Fibroblast of the aortic adventitia (primary cell): ENCODE results near the gene NELFCD. TPM values are rescaled to one million over a fixed set of nuclear protein-coding genes. Genes with fewer than 3 reads are reported as not detected.

Source experiments
- DNase-seq: peaks from one replicate; pipeline ENCODE4 v3.0.0-alpha.2; 2010; ENCODE audit warnings: low read depth
- H3K4me3 ChIP-seq: 2 replicates; pipeline ENCODE4 v1.5.1; 2011; ENCODE audit warnings: low read depth, mild to moderate bottlenecking, control low read depth, low read length, moderate library complexity
- CTCF ChIP-seq: IDR thresholded peaks from 2 replicates; pipeline ENCODE4 v1.5.1; 2011; ENCODE audit warnings: mild to moderate bottlenecking, low read length, control low read depth, inconsistent platforms; ENCODE audit not compliant: insufficient read depth
- total RNA-seq: library from RNA; depleted of rRNA; stranded (reverse); fragments of >200 nt; gene quantifications from 2 replicates; pipeline ENCODE4 v1.2.3, GENCODE V29; 2012; ENCODE audit warnings: low replicate concordance

NELFCD gene
- total RNA-seq, 1 donor = 46.1 TPM

GRCh38 chr20:58988565-58988882, 7.5 kb downstream of the NELFCD start:
- no peak for DNase-seq
- no peak overlapping the region for H3K4me3 ChIP-seq
- no peak for TF ChIP-seq CTCF

GRCh38 chr20:58989196-58989595, 8.1 kb downstream of the NELFCD start:
- TF ChIP-seq CTCF = no peak
- H3K4me3 ChIP-seq = no peak overlapping the region
- DNase-seq = no peak

- no peak overlapping the region for H3K4me3 ChIP-seq
- TF ChIP-seq CTCF = no peak
- DNase-seq = no peak
These were observed 9.8 kb downstream of the NELFCD start for GRCh38 chr20:58990651-58991445.

GRCh38 chr20:58991715-58992114, 10.7 kb downstream of the NELFCD start:
- no peak overlapping the region for H3K4me3 ChIP-seq
- no peak for TF ChIP-seq CTCF
- DNase-seq = no peak

GRCh38 chr20:58992911-58993310, 11.9 kb downstream of the NELFCD start:
- no peak overlapping the region for H3K4me3 ChIP-seq
- TF ChIP-seq CTCF = no peak
- no peak for DNase-seq

GRCh38 chr20:58993332-58994248, 12.5 kb downstream of the NELFCD start:
- TF ChIP-seq CTCF = no peak
- H3K4me3 ChIP-seq = no peak overlapping the region
- no peak for DNase-seq
